Nephron (organoid): ENCODE results near the gene GCM1.

Experiments used
- H3K27ac Mint-ChIP-seq, 3 experiments: 2 replicates each; pipeline ENCODE4 v1.8.0; 2020; ENCODE audit warnings: mixed read lengths in 3 of 3, mild to moderate bottlenecking in 2 of 3, moderate library complexity in 1 of 3
- H3K27me3 Mint-ChIP-seq: 2 replicates; pipeline ENCODE4 v1.8.0; 2021; ENCODE audit warnings: low read depth, mild to moderate bottlenecking, moderate library complexity, mixed read lengths
- H3K36me3 Mint-ChIP-seq: 2 replicates; pipeline ENCODE4 v1.8.0; 2020; ENCODE audit warnings: low read depth, mixed read lengths
- H3K4me1 Mint-ChIP-seq: 2 replicates; pipeline ENCODE4 v1.8.0; 2020; ENCODE audit warnings: mixed read lengths
- H3K4me3 Mint-ChIP-seq, 3 experiments: 2 replicates each; pipeline ENCODE4 v1.8.0; 2020; ENCODE audit warnings: mild to moderate bottlenecking in 3 of 3, mixed read lengths in 3 of 3, moderate library complexity in 2 of 3
- H3K9me3 Mint-ChIP-seq: 2 replicates; pipeline ENCODE4 v1.8.0; 2020; ENCODE audit warnings: mixed read lengths
- TF ChIP-seq, protein P1 (sequence below), 3 experiments: fragments of 200-600 bp; sonication (generic); IDR thresholded peaks; one replicate each; pipeline ENCODE4 v1.5.0; 2021; ENCODE audit warnings: antibody characterized with exemption in 3 of 3; ENCODE audit not compliant: unreplicated experiment in 3 of 3

The GCM1 gene

DNA sequence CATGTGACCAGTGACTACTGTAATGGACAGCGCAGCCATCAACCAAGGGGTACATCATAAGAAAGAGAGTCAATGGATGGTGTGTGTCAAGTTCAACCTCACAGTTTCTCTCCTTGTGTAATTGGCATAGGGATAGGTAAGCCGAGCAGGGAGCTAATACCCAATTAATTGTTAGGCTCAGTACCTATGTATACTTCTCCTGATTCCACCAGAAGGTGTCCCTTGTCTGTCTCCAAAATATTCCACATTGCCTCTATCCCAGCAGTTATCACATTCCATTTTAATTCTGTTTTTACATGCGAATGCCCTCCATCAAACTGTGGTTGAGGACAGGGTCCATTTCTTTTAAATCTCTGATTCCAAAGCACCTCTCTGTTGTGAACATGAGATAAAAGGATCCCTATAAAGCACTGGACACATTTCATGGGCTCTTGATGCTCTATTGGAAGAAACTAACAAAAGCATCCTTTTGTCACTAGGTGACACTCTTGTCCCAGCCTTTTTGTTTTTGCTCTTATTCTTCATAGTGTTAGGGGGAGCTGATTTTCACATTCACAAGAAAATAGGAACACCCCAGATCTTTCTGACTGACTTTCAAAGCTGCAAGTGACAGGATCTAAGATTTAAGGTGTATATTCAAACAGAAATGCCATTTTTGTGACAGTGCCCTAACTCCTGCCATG is 44.5 kb downstream of the GCM1 start:
- no peak overlapping the region for H3K27ac Mint-ChIP-seq
- no peak overlapping the region for H3K4me3 Mint-ChIP-seq
- H3K36me3 Mint-ChIP-seq: peaks cover 21% of the 10 kb centered on the region
- TF ChIP-seq, protein P1, sequence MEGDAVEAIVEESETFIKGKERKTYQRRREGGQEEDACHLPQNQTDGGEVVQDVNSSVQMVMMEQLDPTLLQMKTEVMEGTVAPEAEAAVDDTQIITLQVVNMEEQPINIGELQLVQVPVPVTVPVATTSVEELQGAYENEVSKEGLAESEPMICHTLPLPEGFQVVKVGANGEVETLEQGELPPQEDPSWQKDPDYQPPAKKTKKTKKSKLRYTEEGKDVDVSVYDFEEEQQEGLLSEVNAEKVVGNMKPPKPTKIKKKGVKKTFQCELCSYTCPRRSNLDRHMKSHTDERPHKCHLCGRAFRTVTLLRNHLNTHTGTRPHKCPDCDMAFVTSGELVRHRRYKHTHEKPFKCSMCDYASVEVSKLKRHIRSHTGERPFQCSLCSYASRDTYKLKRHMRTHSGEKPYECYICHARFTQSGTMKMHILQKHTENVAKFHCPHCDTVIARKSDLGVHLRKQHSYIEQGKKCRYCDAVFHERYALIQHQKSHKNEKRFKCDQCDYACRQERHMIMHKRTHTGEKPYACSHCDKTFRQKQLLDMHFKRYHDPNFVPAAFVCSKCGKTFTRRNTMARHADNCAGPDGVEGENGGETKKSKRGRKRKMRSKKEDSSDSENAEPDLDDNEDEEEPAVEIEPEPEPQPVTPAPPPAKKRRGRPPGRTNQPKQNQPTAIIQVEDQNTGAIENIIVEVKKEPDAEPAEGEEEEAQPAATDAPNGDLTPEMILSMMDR (IDR thresholded peaks at IDR 0.05; ENCODE audit: unreplicated experiment in 3 of 3): peak in 1 of 3 experiments; percentile 19
- H3K27me3 Mint-ChIP-seq: no peaks in the 10 kb centered on the region
- no peaks in the 10 kb centered on the region for H3K9me3 Mint-ChIP-seq
- H3K4me1 Mint-ChIP-seq: no peaks in the 10 kb centered on the region

DNA sequence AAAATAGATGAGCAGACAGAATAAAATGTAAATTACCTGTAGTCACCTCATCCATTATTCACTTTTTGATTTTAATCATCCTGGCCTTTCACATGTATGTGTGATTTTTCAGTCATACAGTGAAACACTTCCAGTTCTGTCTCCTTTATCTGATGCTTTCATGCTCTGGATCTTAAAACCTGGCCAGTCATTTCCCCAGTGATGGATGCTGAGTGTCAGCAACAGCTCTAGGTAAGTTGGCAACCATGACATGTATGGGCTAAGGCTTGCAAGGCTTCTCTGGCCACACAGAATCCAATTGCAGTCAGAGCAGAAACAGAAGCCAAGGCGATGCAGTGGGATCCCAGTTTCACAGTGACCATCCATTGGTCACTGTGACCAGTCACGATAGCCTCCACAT is 47.6 kb downstream of the GCM1 start:
- Mint-ChIP-seq H3K4me1 (no peaks in the 10 kb centered on the region), H3K9me3 (no peaks in the 10 kb centered on the region), H3K27ac (no peak overlapping the region), H3K27me3 (no peaks in the 10 kb centered on the region), H3K4me3 (no peak overlapping the region), H3K36me3 (peaks cover 46% of the 10 kb centered on the region)
- TF ChIP-seq, protein P1 (IDR thresholded peaks at IDR 0.05; ENCODE audit: unreplicated experiment in 3 of 3): no peak

DNA sequence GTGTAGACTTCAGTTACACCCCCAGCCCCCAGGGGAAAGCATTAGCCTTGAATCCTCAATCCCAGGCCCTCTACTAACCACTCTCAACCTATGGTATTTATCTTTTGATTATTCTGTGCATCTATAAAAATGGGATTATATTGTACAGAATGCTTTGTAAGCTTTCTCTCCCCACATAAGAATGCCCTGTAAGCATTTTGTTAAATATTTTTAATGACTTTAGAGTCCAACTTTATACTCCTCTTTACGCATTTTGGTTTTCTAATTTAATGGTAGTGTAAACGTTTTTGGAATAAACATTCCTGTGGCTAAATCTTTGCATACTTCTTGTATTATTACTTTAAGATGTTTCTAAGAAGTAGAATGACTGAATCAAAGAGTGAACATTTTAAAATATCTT is 48.1 kb downstream of the GCM1 start:
- Mint-ChIP-seq H3K27ac (no peak overlapping the region), H3K9me3 (no peaks in the 10 kb centered on the region), H3K4me3 (no peak overlapping the region), H3K27me3 (no peaks in the 10 kb centered on the region), H3K4me1 (no peaks in the 10 kb centered on the region), H3K36me3 (peaks cover 51% of the 10 kb centered on the region)
- TF ChIP-seq, protein P1 (IDR thresholded peaks at IDR 0.05; ENCODE audit: unreplicated experiment in 3 of 3): no peak

DNA sequence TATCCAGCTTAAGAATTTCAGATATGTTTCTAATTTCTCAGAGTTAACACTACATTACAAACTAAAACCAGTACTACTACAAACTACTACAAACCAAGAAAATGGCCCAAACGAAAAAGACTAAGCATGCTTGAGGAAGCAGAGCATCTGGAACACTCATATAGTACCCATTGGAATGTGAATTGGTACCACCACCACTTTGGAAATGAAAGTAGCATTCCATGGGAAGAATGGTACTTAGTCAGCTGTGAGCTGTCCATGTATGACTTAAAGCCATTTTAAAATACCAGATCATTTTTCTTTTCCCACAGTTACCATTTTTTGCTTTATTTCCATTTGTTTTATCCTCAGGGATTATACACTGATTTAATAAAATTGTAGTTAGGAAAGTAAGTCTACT is 52.9 kb downstream of the GCM1 start:
- H3K36me3 Mint-ChIP-seq: peaks cover 66% of the 10 kb centered on the region
- H3K9me3 Mint-ChIP-seq: no peaks in the 10 kb centered on the region
- no peak overlapping the region for H3K4me3 Mint-ChIP-seq
- no peaks in the 10 kb centered on the region for H3K4me1 Mint-ChIP-seq
- H3K27ac Mint-ChIP-seq: no peak overlapping the region
- H3K27me3 Mint-ChIP-seq: no peaks in the 10 kb centered on the region
- TF ChIP-seq, protein P1 (IDR thresholded peaks at IDR 0.05; ENCODE audit: unreplicated experiment in 3 of 3): no peak

DNA sequence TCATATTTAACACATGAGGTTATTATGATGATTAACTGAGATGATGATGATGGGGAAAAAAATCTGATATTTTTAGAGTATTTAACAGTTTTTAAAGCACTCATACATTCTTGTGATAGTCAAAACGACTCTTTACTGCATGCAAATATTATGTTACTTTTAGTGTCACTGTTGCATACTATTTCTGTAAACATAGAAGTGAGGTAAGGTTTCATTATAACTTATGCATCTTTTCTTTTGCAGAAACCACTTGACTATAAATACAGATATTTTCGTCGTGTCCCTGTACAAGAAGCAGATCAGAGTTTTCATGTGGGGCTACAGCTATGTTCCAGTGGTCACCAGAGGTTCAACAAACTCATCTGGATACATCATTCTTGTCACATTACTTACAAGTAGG is 53.4 kb downstream of the GCM1 start:
- TF ChIP-seq, protein P1 (IDR thresholded peaks at IDR 0.05; ENCODE audit: unreplicated experiment in 3 of 3): no peak
- no peaks in the 10 kb centered on the region for H3K9me3 Mint-ChIP-seq
- no peak overlapping the region for H3K4me3 Mint-ChIP-seq
- H3K36me3 Mint-ChIP-seq: peaks cover 65% of the 10 kb centered on the region
- no peak overlapping the region for H3K27ac Mint-ChIP-seq
- no peaks in the 10 kb centered on the region for H3K27me3 Mint-ChIP-seq
- no peaks in the 10 kb centered on the region for H3K4me1 Mint-ChIP-seq

DNA sequence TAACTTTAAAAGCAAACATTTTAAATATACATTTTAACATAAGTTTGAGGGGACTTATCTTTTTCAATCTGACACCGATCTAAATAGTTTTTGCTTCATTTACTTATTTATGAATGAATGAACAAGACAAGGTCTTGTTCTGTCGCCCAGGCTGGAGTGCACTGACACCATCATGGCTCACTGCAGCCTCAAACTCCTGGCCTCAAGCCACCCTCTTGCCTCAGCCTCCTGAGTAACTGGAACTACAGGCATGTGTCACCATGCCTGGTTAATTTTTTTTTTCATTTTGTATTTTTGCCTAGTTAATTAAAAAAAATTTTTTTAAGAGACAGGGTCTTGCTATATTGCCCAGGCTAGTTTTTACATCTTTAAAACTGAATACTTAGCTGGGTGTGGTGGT is 58.1 kb downstream of the GCM1 start:
- no peak overlapping the region for H3K4me3 Mint-ChIP-seq
- H3K27me3 Mint-ChIP-seq: no peaks in the 10 kb centered on the region
- no peaks in the 10 kb centered on the region for H3K4me1 Mint-ChIP-seq
- TF ChIP-seq, protein P1 (IDR thresholded peaks at IDR 0.05; ENCODE audit: unreplicated experiment in 3 of 3): no peak
- H3K27ac Mint-ChIP-seq: no peak overlapping the region
- no peaks in the 10 kb centered on the region for H3K9me3 Mint-ChIP-seq
- peaks cover 65% of the 10 kb centered on the region for H3K36me3 Mint-ChIP-seq
